Testis (tissue), 3 donors: Measurements from ENCODE around the gene IFI27L2. TPM values are rescaled to one million over a fixed set of nuclear protein-coding genes. Genes with fewer than 3 reads are reported as not detected.

Experiments used
- DNase-seq: peaks from one replicate; pipeline ENCODE4 v3.0.0-alpha.2; 2019
- H3K27ac ChIP-seq, 2 donors: fragments of 200-600 bp; sonication (generic); one replicate each; pipeline ENCODE4 v1.5.1; 2019
- H3K27me3 ChIP-seq: fragments of 200-600 bp; sonication (generic); one replicate; pipeline ENCODE4 v1.5.1; 2019
- H3K36me3 ChIP-seq: fragments of 200-600 bp; sonication (generic); one replicate; pipeline ENCODE4 v1.5.1; 2017; ENCODE audit warnings: low read depth; ENCODE audit errors: missing control alignments
- H3K4me1 ChIP-seq: fragments of 200-600 bp; sonication (generic); one replicate; pipeline ENCODE4 v1.5.1; 2019
- H3K4me3 ChIP-seq, 2 donors: fragments of 200-600 bp; sonication (generic); one replicate each; pipeline ENCODE4 v1.5.1; 2017 to 2019
- H3K9me3 ChIP-seq: fragments of 200-600 bp; sonication (generic); one replicate; pipeline ENCODE4 v1.5.1; 2017
- CTCF ChIP-seq, 3 experiments: fragments of 450-650 bp in 2 of 3; fragments of 200-600 bp in 1 of 3; sonication (generic) in 1 of 3; IDR thresholded peaks; one replicate each; pipeline ENCODE4 v1.5.1; 2016 to 2019; ENCODE audit warnings: antibody characterized with exemption in 3 of 3, mild to moderate bottlenecking in 2 of 3, moderate library complexity in 1 of 3
- POLR2A ChIP-seq: fragments of 450-650 bp; IDR thresholded peaks from one replicate; pipeline ENCODE4 v1.6.1; 2017; ENCODE audit warnings: antibody characterized with exemption, mild to moderate bottlenecking, moderate library complexity
- WGBS, 2 donors: methylation state at CpG; one replicate each; pipeline ENCODE4 v1.1.5; 2018; 5-methylcytosine and 5-hydroxymethylcytosine counted together
- intact Hi-C: fragments of 100-400 bp; cut with DNase I; formaldehyde crosslinking; loops from one replicate; pipeline ENCODE4 v1.15.1; 2023; ENCODE audit warnings: low total_unique reads
- polyA plus RNA-seq: library from polyadenylated mRNA; stranded (reverse); fragments of 350-450 nt; fragmentation: Illumina TruSeq; extraction: RNeasy Lipid Tissue Mini Kit (QIAGEN cat#74804); gene quantifications from one replicate; pipeline ENCODE4 v1.2.3, GENCODE V29; 2014; ENCODE audit warnings: low read depth, low replicate concordance; ENCODE audit not compliant: insufficient read depth
- total RNA-seq, 2 donors: library from RNA; depleted of rRNA; stranded (reverse); fragments of >200 nt; gene quantifications; one replicate each; pipeline ENCODE4 v1.2.3, GENCODE V29; 2016

IFI27L2 gene
- total and polyA plus RNA-seq, 3 donors from 2014 or later = 71.8 to 187 (median 182) TPM

GRCh38 chr14:94119071-94119470, 10.3 kb downstream of the IFI27L2 start:
- no peaks in the 10 kb centered on the region for H3K9me3 ChIP-seq
- no peak overlapping the region for H3K27ac ChIP-seq
- H3K4me3 ChIP-seq = no peak overlapping the region
- H3K27me3 ChIP-seq = no peaks in the 10 kb centered on the region
- DNase-seq = no peak
- H3K36me3 ChIP-seq = no peaks in the 10 kb centered on the region
- no peak for TF ChIP-seq POLR2A
- no peak for TF ChIP-seq CTCF (IDR thresholded peaks at IDR 0.05)
- intact Hi-C loops = no loop called here
- peaks cover 15% of the 10 kb centered on the region for H3K4me1 ChIP-seq

DNA sequence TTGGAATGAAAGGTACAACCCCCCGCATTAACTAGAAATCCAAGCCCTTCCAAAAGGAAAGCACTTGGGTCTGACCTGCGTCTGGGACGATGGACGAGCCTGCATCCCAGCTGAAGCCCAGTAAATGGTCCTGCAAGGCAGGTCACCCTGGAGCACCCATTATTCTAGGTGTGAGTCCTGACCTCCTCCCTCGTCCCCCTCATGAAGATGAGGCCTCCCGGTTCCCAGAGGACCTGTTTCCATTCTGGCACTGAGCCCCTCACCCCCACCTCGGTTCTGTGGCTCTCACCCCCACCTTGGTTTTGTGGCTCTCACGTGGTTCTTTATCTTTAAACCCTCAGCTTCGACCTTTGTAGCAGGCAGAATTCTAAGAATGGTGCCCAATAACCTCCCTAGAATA, 11.5 kb downstream of the IFI27L2 start:
- 87 to 89% methylated on average over 9 of the region's 9 CpGs for WGBS, 2 donors

DNA sequence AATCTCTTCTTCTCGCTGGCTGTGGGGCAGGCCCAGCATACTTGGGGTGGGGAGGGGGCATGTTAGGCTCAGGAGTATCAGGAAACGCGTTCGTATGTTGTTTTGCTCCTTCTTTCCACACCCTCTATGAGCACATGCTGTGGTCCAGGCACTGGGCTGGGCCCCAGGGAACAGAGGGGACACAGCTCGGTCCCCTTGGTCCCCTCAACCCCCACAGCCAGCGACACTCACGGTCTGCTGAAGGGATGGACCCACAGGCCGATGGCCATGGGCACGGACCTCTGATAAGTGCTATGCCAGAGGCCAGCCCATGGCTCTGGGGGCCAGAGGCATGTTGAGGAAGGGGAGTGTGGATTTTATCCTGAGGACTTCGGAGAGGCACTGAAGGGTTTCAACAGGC, 12.7 kb downstream of the IFI27L2 start:
- Histone ChIP-seq H3K4me3 (no peak overlapping the region), H3K27me3 (no peaks in the 10 kb centered on the region), H3K27ac (no peak overlapping the region), H3K9me3 (no peaks in the 10 kb centered on the region), H3K36me3 (no peaks in the 10 kb centered on the region), H3K4me1 (peaks cover 30% of the 10 kb centered on the region)
- TF ChIP-seq CTCF (IDR thresholded peaks at IDR 0.05) (no peak), POLR2A (no peak)
- WGBS, 2 donors = 89 to 93% methylated on average over 5 to 10 of the region's 10 CpGs
- no peak for DNase-seq
- intact Hi-C loops = no loop called here

More for the DNA sequence above, 11.5 kb downstream of the IFI27L2 start:
- Histone ChIP-seq H3K27me3 (no peaks in the 10 kb centered on the region), H3K4me1 (peaks cover 27% of the 10 kb centered on the region), H3K4me3 (no peak overlapping the region), H3K36me3 (no peaks in the 10 kb centered on the region), H3K9me3 (no peaks in the 10 kb centered on the region), H3K27ac (no peak overlapping the region)
- TF ChIP-seq POLR2A = no peak
- TF ChIP-seq CTCF (IDR thresholded peaks at IDR 0.05) = no peak
- DNase-seq = no peak
- intact Hi-C loops = no loop called here

- intact Hi-C loops = no loop called here
- H3K9me3 ChIP-seq = no peaks in the 10 kb centered on the region
- peaks cover 30% of the 10 kb centered on the region for H3K4me1 ChIP-seq
- H3K27me3 ChIP-seq = no peaks in the 10 kb centered on the region
- WGBS, 2 donors = 85 to 92% methylated on average over 4 to 15 of the region's 15 CpGs
- H3K36me3 ChIP-seq = no peaks in the 10 kb centered on the region
- no peak overlapping the region for H3K27ac ChIP-seq
- H3K4me3 ChIP-seq = no peak overlapping the region
- DNase-seq = no peak
- TF ChIP-seq POLR2A (no peak), CTCF (IDR thresholded peaks at IDR 0.05) (no peak)
Observed at GRCh38 chr14:94115631-94116030, 13.8 kb downstream of the IFI27L2 start.

DNA sequence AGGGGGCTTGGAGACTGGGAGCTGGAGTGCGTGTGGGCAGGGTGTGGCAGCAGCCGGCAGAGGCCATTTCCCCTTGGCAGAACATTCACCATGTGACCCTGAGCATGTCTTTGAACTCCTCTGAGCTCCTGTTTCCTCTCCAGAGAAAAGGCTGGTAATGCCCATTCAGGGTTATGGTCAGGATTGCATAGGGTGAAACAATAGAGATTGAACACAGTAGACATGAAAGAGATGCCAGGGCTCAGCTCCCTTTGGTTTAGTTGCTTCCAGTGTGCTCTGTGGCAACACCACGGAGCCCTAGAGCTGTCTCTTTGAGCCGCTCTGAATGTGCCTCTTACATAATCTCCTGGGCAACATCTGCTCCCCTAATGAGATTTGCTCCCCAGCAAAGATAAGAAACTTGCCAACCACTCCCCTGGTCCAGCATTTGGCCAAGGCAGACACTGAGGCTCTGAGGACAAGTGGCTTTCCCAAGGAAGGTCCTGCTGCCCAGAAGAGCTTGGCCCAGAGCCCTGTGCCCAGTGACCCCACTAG, 14.3 kb downstream of the IFI27L2 start:
- peak; percentile 39 for DNase-seq
- no peak for TF ChIP-seq CTCF (IDR thresholded peaks at IDR 0.05)
- TF ChIP-seq POLR2A = no peak
- 36 to 47% methylated on average over 4 of the region's 4 CpGs for WGBS, 2 donors
- H3K27ac ChIP-seq = peak overlapping the region; percentile 34 to 62
- H3K36me3 ChIP-seq = no peaks in the 10 kb centered on the region
- no peaks in the 10 kb centered on the region for H3K27me3 ChIP-seq
- intact Hi-C loops = no loop called here
- no peaks in the 10 kb centered on the region for H3K9me3 ChIP-seq
- H3K4me3 ChIP-seq = no peak overlapping the region
- peaks cover 30% of the 10 kb centered on the region for H3K4me1 ChIP-seq
